ENCODE results near the gene CCDC187.

DNA sequence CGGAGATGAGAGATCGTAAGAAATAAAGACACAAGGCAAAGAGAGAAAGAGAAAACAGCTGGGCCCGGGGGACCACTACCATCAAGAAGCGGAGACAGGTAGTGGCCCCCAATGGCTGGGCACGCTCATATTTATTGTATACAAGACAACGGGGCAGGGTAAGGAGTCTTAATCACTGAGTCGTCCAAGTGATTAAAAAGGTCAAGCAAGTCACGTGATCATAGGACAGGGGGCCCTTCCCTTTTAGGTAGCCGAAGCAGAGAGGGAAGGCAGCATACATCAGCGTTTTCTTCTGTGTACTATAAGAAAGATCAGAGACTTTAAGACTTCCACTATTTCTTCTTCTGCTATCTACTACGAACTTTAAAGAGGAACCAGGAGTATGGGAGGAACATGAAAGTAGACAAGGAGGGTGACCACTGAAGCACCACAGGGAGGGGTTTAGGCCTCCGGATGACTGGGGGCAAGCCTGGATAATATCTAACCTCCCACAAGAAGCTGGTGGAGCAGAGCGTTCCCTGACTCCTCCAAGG is 33.7 kb downstream of the CCDC187 start:
- TF ChIP-seq, protein P1, sequence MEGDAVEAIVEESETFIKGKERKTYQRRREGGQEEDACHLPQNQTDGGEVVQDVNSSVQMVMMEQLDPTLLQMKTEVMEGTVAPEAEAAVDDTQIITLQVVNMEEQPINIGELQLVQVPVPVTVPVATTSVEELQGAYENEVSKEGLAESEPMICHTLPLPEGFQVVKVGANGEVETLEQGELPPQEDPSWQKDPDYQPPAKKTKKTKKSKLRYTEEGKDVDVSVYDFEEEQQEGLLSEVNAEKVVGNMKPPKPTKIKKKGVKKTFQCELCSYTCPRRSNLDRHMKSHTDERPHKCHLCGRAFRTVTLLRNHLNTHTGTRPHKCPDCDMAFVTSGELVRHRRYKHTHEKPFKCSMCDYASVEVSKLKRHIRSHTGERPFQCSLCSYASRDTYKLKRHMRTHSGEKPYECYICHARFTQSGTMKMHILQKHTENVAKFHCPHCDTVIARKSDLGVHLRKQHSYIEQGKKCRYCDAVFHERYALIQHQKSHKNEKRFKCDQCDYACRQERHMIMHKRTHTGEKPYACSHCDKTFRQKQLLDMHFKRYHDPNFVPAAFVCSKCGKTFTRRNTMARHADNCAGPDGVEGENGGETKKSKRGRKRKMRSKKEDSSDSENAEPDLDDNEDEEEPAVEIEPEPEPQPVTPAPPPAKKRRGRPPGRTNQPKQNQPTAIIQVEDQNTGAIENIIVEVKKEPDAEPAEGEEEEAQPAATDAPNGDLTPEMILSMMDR (IDR thresholded peaks at IDR 0.05; ENCODE audit: low read depth, low read length, poor library complexity, severe bottlenecking) = no peak
- no peak for TF ChIP-seq EZH2phosphoT487 (IDR thresholded peaks at IDR 0.05; ENCODE audit: borderline replicate concordance, low read length)
